Mucosa of rectum (tissue), 2 donors: ENCODE measurements around the gene KNOP1.
"Not testable (repeated sequence)": the region's sequence is repeated elsewhere in the genome, so short reads cannot be mapped to it uniquely, and the experiment has no call there.

Source experiments
- H3K27ac ChIP-seq, 2 donors: one replicate each; pipeline ENCODE4 v1.7.0; 2013; ENCODE audit warnings: inconsistent platforms in 2 of 2, low read depth in 2 of 2, low read length in 2 of 2
- H3K27me3 ChIP-seq, 2 donors: one replicate each; pipeline ENCODE4 v1.7.0; 2013; ENCODE audit warnings: low read length in 2 of 2; ENCODE audit not compliant: control insufficient read depth in 2 of 2, insufficient read depth in 2 of 2
- H3K36me3 ChIP-seq, 2 donors: one replicate each; pipeline ENCODE4 v1.7.0; 2013; ENCODE audit warnings: low read length in 2 of 2; ENCODE audit not compliant: control insufficient read depth in 2 of 2, insufficient read depth in 2 of 2
- H3K4me1 ChIP-seq, 2 donors: one replicate each; pipeline ENCODE4 v1.7.0; 2013; ENCODE audit warnings: low read length in 2 of 2, mild to moderate bottlenecking in 1 of 2; ENCODE audit not compliant: control insufficient read depth in 2 of 2, insufficient read depth in 2 of 2
- H3K4me3 ChIP-seq, 2 donors: one replicate each; pipeline ENCODE4 v1.7.0; 2013; ENCODE audit warnings: low read length in 2 of 2
- H3K9ac ChIP-seq, 2 donors: one replicate each; pipeline ENCODE4 v1.7.0; 2013; ENCODE audit warnings: low read length in 2 of 2, low read depth in 1 of 2, mild to moderate bottlenecking in 1 of 2
- H3K9me3 ChIP-seq, 2 donors: one replicate each; pipeline ENCODE4 v1.7.0; 2013; ENCODE audit warnings: low read length in 2 of 2; ENCODE audit not compliant: control insufficient read depth in 2 of 2
- donor health status: healthy.
- donor health status: Normal muscosa, but diverticular disease.

The KNOP1 gene

DNA sequence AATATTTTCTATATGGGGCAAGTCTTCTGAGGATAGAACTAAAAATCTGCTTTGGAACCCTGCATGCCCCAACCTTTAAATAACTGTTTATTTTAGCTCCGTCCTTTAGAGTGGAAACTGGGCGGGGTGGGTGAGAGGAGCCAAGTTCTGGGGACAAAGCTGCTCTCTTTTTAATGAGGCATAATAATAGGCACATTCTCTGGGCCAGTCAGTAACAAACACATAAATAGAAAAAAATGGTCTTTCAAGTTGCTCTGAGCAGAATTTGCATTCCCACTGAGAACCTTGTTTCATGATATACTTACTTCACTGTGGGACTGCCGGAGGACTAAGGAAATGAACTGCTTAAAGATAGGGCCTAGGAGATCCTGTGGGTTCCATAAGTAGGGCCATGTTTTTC, 51.5 kb downstream of the KNOP1 start:
- Histone ChIP-seq H3K4me3 (no peak overlapping the region), H3K36me3 (peaks cover 11 to 26% of the 10 kb centered on the region in 2 donors), H3K27ac (no peak overlapping the region), H3K4me1 (no peaks in the 10 kb centered on the region), H3K27me3 (no peaks in the 10 kb centered on the region), H3K9ac (no peak overlapping the region), H3K9me3 (no peaks in the 10 kb centered on the region)

DNA sequence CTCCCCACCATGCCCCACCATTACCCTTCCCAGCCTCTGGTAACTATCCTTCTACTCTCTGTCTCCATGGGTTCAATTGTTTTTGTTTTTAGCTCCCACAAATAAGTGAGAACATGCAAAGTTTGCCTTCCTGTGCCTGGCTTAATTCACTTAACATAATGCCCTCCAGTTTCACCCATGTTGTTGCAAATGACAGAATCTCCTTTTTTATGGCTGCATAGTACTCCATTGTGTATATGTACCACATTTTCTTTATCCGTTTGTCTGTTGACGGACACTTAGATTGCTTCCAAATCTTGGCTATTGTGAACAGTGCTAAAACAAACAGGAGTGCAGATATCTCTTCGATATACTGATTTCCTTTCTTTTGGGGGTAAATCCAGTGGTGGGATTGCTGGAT, 52.7 kb downstream of the KNOP1 start:
- H3K36me3 ChIP-seq, result peaks cover 8 to 19% of the 10 kb centered on the region in 2 donors
- not testable (repeated sequence) for H3K27ac ChIP-seq

DNA sequence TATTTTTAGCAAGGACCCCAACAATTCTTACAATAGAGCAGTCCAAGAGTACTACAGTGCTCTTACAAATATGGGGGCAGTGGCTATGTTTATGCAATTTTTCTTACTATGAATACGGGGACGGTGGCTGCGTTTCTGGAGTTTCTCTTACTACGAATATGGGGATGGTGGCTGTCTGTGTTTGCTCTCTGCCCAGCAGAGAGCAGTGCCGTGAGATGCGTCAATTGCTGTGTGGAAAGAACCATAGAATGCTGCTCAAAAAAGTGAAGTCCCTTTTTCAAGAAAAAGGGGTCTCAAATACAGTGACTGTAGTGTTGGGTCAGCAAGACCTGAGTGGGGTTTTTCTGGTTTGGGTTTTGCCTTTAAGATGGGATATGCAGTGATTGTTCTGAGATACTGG, 53.9 kb downstream of the KNOP1 start:
- Histone ChIP-seq H3K9me3 (no peaks in the 10 kb centered on the region), H3K9ac (no peak overlapping the region), H3K36me3 (peaks cover 5 to 12% of the 10 kb centered on the region in 2 donors), H3K27me3 (no peaks in the 10 kb centered on the region), H3K4me1 (no peaks in the 10 kb centered on the region), H3K4me3 (no peak overlapping the region), H3K27ac (no peak overlapping the region)

More for the DNA sequence above, 52.7 kb downstream of the KNOP1 start:
- not testable (repeated sequence) for H3K9me3 ChIP-seq, H3K4me3 ChIP-seq, H3K4me1 ChIP-seq, H3K27me3 ChIP-seq, H3K9ac ChIP-seq

DNA sequence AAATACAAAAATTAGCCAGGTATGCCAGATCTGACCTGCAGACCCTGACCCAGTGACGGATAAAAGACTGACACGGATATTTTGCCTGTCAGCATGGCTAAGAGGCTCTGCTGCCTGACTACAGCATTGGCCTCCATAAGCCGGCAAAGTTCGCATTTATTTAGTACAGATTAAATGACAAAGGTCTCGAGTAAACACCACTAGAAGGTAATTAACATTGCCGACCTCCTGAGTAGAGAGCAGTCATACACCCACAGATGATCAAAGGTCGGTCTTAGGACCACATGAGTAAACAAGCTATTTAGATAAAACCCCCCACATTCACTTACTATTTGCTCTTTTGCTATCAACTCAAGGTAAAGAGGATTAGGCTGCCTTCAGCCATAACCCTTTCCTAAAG, 55.7 kb downstream of the KNOP1 start:
- H3K27me3 ChIP-seq, result no peaks in the 10 kb centered on the region
- no peaks in the 10 kb centered on the region for H3K9me3 ChIP-seq
- H3K4me3 ChIP-seq, result no peak overlapping the region
- no peaks in the 10 kb centered on the region for H3K4me1 ChIP-seq
- no peak overlapping the region for H3K9ac ChIP-seq
- H3K27ac ChIP-seq, result no peak overlapping the region
- peaks cover 5 to 6% of the 10 kb centered on the region in 2 donors for H3K36me3 ChIP-seq

DNA sequence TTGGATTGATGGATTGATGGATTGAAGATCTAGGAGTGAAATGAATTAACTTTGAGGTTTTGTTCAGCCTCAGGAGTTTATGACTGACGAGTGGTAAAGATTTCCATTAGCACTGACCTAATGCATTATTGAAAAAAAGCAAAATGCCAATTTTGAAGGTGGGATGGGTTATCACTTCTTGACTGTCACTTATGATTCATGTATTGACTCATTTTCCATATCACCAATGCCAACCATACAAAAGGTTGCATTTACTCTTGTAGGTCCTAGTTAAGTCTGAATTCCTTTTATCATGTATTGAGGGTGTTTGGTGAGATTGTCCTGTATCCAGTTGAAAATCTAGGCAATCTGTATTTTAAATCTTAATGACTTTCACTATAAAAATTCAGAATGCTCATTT, 57.6 kb downstream of the KNOP1 start:
- Histone ChIP-seq H3K4me1 (no peaks in the 10 kb centered on the region), H3K9me3 (no peaks in the 10 kb centered on the region), H3K27ac (no peak overlapping the region), H3K4me3 (no peak overlapping the region), H3K9ac (no peak overlapping the region), H3K27me3 (no peaks in the 10 kb centered on the region), H3K36me3 (peaks cover 9 to 13% of the 10 kb centered on the region in 2 donors)

DNA sequence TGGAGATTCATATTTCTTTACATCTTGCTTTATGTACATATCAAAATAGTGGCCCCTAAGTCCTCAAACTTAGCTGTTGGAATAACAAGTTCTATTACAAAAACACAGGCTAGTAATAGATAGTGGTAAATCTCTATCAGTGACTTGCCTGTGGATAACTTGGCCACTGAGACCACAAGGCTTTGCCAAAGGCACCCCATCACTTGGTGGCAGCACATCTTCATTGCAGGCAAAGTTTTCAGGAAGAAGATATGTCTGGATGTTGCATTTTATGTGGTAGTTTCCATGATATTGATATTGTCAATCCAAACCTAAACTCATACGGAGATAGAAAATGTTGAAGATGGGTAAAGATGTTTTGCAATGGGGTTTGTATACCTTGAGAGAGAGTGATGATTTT, 58.5 kb downstream of the KNOP1 start:
- Histone ChIP-seq H3K4me3 (no peak overlapping the region), H3K9ac (no peak overlapping the region), H3K27me3 (no peaks in the 10 kb centered on the region), H3K27ac (no peak overlapping the region), H3K4me1 (no peaks in the 10 kb centered on the region), H3K36me3 (peaks cover 9 to 13% of the 10 kb centered on the region in 2 donors), H3K9me3 (no peaks in the 10 kb centered on the region)

DNA sequence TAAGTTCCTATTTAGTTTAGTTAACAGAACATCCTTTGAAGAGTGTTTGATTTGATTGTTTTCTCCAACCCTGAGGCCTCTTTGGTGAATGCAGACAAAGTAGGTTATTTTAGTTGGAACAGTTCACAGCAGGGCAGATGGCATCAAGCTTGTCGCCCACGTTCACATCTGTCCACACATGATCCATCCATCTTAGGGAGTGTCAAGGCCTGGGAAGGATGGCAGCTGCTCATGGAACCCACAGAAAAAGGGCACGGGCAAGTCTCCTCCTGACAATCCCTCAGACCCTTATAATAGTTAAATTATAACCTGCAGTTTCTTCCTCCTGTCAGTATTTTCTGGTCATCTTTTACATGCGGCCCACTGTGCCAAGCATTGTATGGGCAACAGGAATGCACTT, 60.2 kb downstream of the KNOP1 start:
- Histone ChIP-seq H3K9me3 (no peaks in the 10 kb centered on the region), H3K36me3 (peaks cover 23 to 28% of the 10 kb centered on the region in 2 donors)

DNA sequence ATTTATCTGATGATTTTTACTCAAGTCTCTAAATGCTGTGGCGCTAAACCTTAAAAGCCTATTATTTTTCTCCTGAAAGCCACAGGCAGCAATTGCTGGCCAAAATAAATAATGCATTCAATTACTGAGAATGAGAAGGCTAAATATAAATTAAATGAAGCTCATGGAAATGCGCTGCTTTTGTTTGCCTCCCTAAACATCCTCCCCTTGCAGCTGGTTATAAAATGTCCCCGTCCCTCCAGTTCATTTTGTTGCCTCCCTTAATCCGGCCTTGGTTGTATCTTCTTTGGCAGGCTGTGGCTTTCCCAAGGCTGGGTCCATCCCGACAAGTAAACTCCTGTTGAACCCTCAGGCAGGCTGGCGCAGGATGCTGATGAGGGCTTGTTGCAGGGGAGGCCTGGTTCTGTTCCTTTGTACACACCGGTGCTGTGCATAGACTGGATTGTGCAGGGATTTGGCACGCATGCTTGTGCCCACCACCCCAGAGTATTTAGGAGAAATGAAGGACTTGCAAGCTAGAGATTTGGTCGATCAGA, 62.7 kb downstream of the KNOP1 start:
- Histone ChIP-seq H3K4me1 (no peaks in the 10 kb centered on the region), H3K27me3 (no peaks in the 10 kb centered on the region), H3K9me3 (no peaks in the 10 kb centered on the region), H3K27ac (no peak overlapping the region), H3K36me3 (peaks cover 32 to 34% of the 10 kb centered on the region in 2 donors), H3K4me3 (no peak overlapping the region), H3K9ac (no peak overlapping the region)

More for the DNA sequence above, 60.2 kb downstream of the KNOP1 start:
- Histone ChIP-seq H3K4me1 (no peaks in the 10 kb centered on the region), H3K4me3 (no peak overlapping the region), H3K27me3 (no peaks in the 10 kb centered on the region), H3K27ac (no peak overlapping the region), H3K9ac (no peak overlapping the region)

DNA sequence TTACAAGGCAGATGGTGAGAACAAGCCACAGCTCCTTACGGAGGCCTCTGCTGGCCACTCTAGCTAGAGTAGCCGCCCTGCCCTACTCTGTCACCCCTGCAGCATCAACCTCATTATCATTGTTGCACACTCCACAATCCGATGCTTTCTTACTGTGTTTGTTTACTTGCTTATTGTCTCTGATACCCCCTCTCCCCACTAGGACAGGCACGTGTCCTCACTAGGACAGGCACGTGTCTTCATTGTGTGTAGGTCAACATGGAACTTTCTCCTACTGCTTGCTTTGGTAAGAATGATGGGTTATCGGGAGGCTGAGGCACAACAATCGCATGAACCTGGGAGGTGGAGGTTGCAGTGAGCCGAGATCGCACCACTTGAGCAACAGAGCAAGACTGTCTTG, 63.9 kb downstream of the KNOP1 start:
- H3K9me3 ChIP-seq, result no peaks in the 10 kb centered on the region
- no peak overlapping the region for H3K4me3 ChIP-seq
- no peaks in the 10 kb centered on the region for H3K4me1 ChIP-seq
- peaks cover 34 to 38% of the 10 kb centered on the region in 2 donors for H3K36me3 ChIP-seq
- H3K27me3 ChIP-seq, result no peaks in the 10 kb centered on the region
- H3K27ac ChIP-seq, result no peak overlapping the region
- no peak overlapping the region for H3K9ac ChIP-seq
